Osteocyte (in vitro differentiated cells): ENCODE measurements around the gene XG. TPM values are rescaled to one million over a fixed set of nuclear protein-coding genes. Genes with fewer than 3 reads are reported as not detected.

Experiments
- DNase-seq: peaks from one replicate; pipeline ENCODE4 v3.0.0; 2021; ENCODE audit warnings: mixed read lengths; ENCODE audit not compliant: unreplicated experiment; ENCODE audit errors: extremely low spot score
- H3K27ac Mint-ChIP-seq: one replicate; pipeline ENCODE4 v1.8.0; 2021; ENCODE audit warnings: mild to moderate bottlenecking, mixed read lengths; ENCODE audit not compliant: unreplicated experiment
- H3K27me3 Mint-ChIP-seq: one replicate; pipeline ENCODE4 v1.8.0; 2021; ENCODE audit warnings: mixed read lengths; ENCODE audit not compliant: unreplicated experiment
- H3K36me3 Mint-ChIP-seq: one replicate; pipeline ENCODE4 v1.8.0; 2021; ENCODE audit warnings: mixed read lengths; ENCODE audit not compliant: unreplicated experiment
- H3K4me1 Mint-ChIP-seq: one replicate; pipeline ENCODE4 v1.8.0; 2021; ENCODE audit warnings: mixed read lengths; ENCODE audit not compliant: unreplicated experiment
- H3K4me3 Mint-ChIP-seq: one replicate; pipeline ENCODE4 v1.8.0; 2021; ENCODE audit warnings: mild to moderate bottlenecking, moderate library complexity, mixed read lengths; ENCODE audit not compliant: unreplicated experiment
- H3K9me3 Mint-ChIP-seq: one replicate; pipeline ENCODE4 v1.8.0; 2021; ENCODE audit warnings: mixed read lengths; ENCODE audit not compliant: unreplicated experiment
- CTCF ChIP-seq: fragments of 200-600 bp; sonication (generic); IDR thresholded peaks from 2 replicates; pipeline ENCODE4 v1.5.0; 2021; ENCODE audit warnings: antibody characterized with exemption, mild to moderate bottlenecking, moderate library complexity
- total RNA-seq: library from RNA; stranded (reverse); gene quantifications from 2 replicates; pipeline ENCODE4 v1.2.1, GENCODE V29; 2021

The XG gene
- total RNA-seq, 1 donor from 2014 or later = not detected

GRCh38 chrX:2823795-2824386 is 72.1 kb downstream of the XG start:
- Mint-ChIP-seq H3K4me3 (no peak overlapping the region), H3K27me3 (no peaks in the 10 kb centered on the region), H3K27ac (no peak overlapping the region), H3K4me1 (no peaks in the 10 kb centered on the region), H3K9me3 (no peaks in the 10 kb centered on the region), H3K36me3 (no peaks in the 10 kb centered on the region)
- peak; percentile 67 for DNase-seq
- TF ChIP-seq CTCF = no peak

GRCh38 chrX:2824886-2825285 is 73.0 kb downstream of the XG start:
- no peaks in the 10 kb centered on the region for H3K4me1 Mint-ChIP-seq
- H3K9me3 Mint-ChIP-seq = no peaks in the 10 kb centered on the region
- no peaks in the 10 kb centered on the region for H3K27me3 Mint-ChIP-seq

GRCh38 chrX:2828344-2828958 is 76.6 kb downstream of the XG start, which contains the start of gene GYG2:
GYG2 (plus strand) TSS chrX:2828930; CDS start chrX:2830189, 1,259 bp downstream.
- H3K4me3 Mint-ChIP-seq = peak within 1 kb of the TSS; percentile 62
- H3K36me3 Mint-ChIP-seq = peaks cover 5% of the 10 kb centered on the region
- H3K4me1 Mint-ChIP-seq = peaks cover 2% of the 10 kb centered on the region
- H3K27ac Mint-ChIP-seq = no peak within 1 kb of the TSS
- no peak for TF ChIP-seq CTCF
- no peaks in the 10 kb centered on the region for H3K27me3 Mint-ChIP-seq
- peak; percentile 74 for DNase-seq
- H3K9me3 Mint-ChIP-seq = no peaks in the 10 kb centered on the region

More at GRCh38 chrX:2824886-2825285, 73.0 kb downstream of the XG start:
- no peak overlapping the region for H3K4me3 Mint-ChIP-seq
- no peak for TF ChIP-seq CTCF
- no peak overlapping the region for H3K27ac Mint-ChIP-seq
- H3K36me3 Mint-ChIP-seq = no peaks in the 10 kb centered on the region
- no peak for DNase-seq

GRCh38 chrX:2828959-2829411 is 77.1 kb downstream of the XG start:
- Mint-ChIP-seq H3K27ac (no peak overlapping the region), H3K36me3 (peaks cover 5% of the 10 kb centered on the region), H3K4me3 (peak overlapping the region; percentile 62), H3K27me3 (no peaks in the 10 kb centered on the region), H3K9me3 (no peaks in the 10 kb centered on the region), H3K4me1 (peaks cover 2% of the 10 kb centered on the region)
- no peak for TF ChIP-seq CTCF
- DNase-seq = no peak

GRCh38 chrX:2829469-2830246 is 77.8 kb downstream of the XG start:
- H3K27me3 Mint-ChIP-seq = no peaks in the 10 kb centered on the region
- peaks cover 5% of the 10 kb centered on the region for H3K36me3 Mint-ChIP-seq
- H3K9me3 Mint-ChIP-seq = no peaks in the 10 kb centered on the region
- no peak overlapping the region for H3K27ac Mint-ChIP-seq
- no peak for TF ChIP-seq CTCF
- H3K4me1 Mint-ChIP-seq = peaks cover 2% of the 10 kb centered on the region
- no peak for DNase-seq
- H3K4me3 Mint-ChIP-seq = peak overlapping the region; percentile 36
